Right lung (tissue), 5 donors: Measurements from ENCODE around the gene MAP2K4. TPM values are rescaled to one million over a fixed set of nuclear protein-coding genes. Genes with fewer than 3 reads are reported as not detected.

Source experiments
- DNase-seq, 2 donors: peaks; one replicate each; pipeline ENCODE4 v3.0.0-alpha.2; 2013
- polyA plus RNA-seq, 5 donors: library from polyadenylated mRNA; unstranded; fragments of 120-200 nt; gene quantifications; one replicate each; pipeline versions ENCODE4 v1.2.1 to v1.2.3, GENCODE V29; 2013; ENCODE audit warnings: inconsistent platforms in 1 of 5, low replicate concordance in 1 of 5; ENCODE audit not compliant: insufficient read length in 5 of 5, insufficient read depth in 1 of 5

Gene MAP2K4
- polyA plus RNA-seq, 5 donors: 28.6 to 41.7 (median 34.6) TPM

GRCh38 chr17:12085076-12085949 is 64.6 kb downstream of the MAP2K4 start:
- no peak for DNase-seq

- DNase-seq: no peak
These were observed 67.4 kb downstream of the MAP2K4 start for GRCh38 chr17:12088035-12088434.

GRCh38 chr17:12089809-12090384 is 69.2 kb downstream of the MAP2K4 start:
- no peak for DNase-seq

GRCh38 chr17:12094336-12094735 is 73.7 kb downstream of the MAP2K4 start:
- no peak for DNase-seq

GRCh38 chr17:12095522-12095921 is 74.8 kb downstream of the MAP2K4 start:
- DNase-seq: no peak

GRCh38 chr17:12097326-12097725 is 76.6 kb downstream of the MAP2K4 start:
- DNase-seq: no peak

GRCh38 chr17:12098568-12098967 is 77.9 kb downstream of the MAP2K4 start:
- DNase-seq: no peak

GRCh38 chr17:12099412-12099811 is 78.7 kb downstream of the MAP2K4 start:
- DNase-seq: no peak

GRCh38 chr17:12104831-12105230 is 84.2 kb downstream of the MAP2K4 start:
- DNase-seq: no peak

GRCh38 chr17:12107905-12108304 is 87.2 kb downstream of the MAP2K4 start:
- DNase-seq: no peak

- peak; percentile 1 to 2 for DNase-seq
These were observed 90.2 kb downstream of the MAP2K4 start for GRCh38 chr17:12110906-12111305.

- DNase-seq: no peak
These were observed 92.5 kb downstream of the MAP2K4 start for GRCh38 chr17:12113156-12113555.

- no peak for DNase-seq
These were observed 94.2 kb downstream of the MAP2K4 start for GRCh38 chr17:12114686-12115418.

GRCh38 chr17:12116143-12116542 is 95.5 kb downstream of the MAP2K4 start:
- no peak for DNase-seq

GRCh38 chr17:12118617-12119016 is 97.9 kb downstream of the MAP2K4 start:
- no peak for DNase-seq

- DNase-seq: no peak
These were observed 101.4 kb downstream of the MAP2K4 start for GRCh38 chr17:12122075-12122474.

- no peak for DNase-seq
These were observed 106.5 kb downstream of the MAP2K4 start for GRCh38 chr17:12127177-12127576.

GRCh38 chr17:12127667-12128066 is 107.0 kb downstream of the MAP2K4 start:
- DNase-seq: no peak

GRCh38 chr17:12128946-12129345 is 108.3 kb downstream of the MAP2K4 start:
- DNase-seq: no peak

- no peak for DNase-seq
These were observed 112.5 kb downstream of the MAP2K4 start for GRCh38 chr17:12133183-12133582.

- no peak for DNase-seq
These were observed 113.4 kb downstream of the MAP2K4 start for GRCh38 chr17:12134101-12134500.

- DNase-seq: no peak
These were observed 113.9 kb downstream of the MAP2K4 start for GRCh38 chr17:12134587-12134986.

- DNase-seq: no peak
These were observed 115.6 kb downstream of the MAP2K4 start for GRCh38 chr17:12136243-12136642.
